GM12878 (cell line): ENCODE results near the gene HBA2.
"Not testable (repeated sequence)": the region's sequence is repeated elsewhere in the genome, so short reads cannot be mapped to it uniquely, and the experiment has no call there.

Experiments used
- BCLAF1 ChIP-seq: fragments of 450-650 bp; IDR thresholded peaks from 2 replicates; pipeline ENCODE4 v1.6.1; 2017; ENCODE audit warnings: antibody characterized with exemption, mild to moderate bottlenecking, moderate library complexity
- CHD1 ChIP-seq: IDR thresholded peaks from 2 replicates; pipeline ENCODE4 v1.6.1; 2012; ENCODE audit warnings: low read depth, low read length, improper control_type of control experiment
- CTCF ChIP-seq, 3 experiments: IDR thresholded peaks in 2 of 3; conservative IDR thresholded peaks in 1 of 3; 2 replicates each; pipeline ENCODE4 v1.5.1; 2011; ENCODE audit warnings: low read depth in 3 of 3, low read length in 3 of 3, mild to moderate bottlenecking in 3 of 3, control low read depth in 2 of 3, moderate library complexity in 2 of 3, inconsistent platforms in 1 of 3, mixed read lengths in 1 of 3; ENCODE audit not compliant: control insufficient read depth in 2 of 3, insufficient read depth in 1 of 3; ENCODE audit errors: extremely low read depth in 1 of 3
- FOXK2 ChIP-seq: fragments of 450-650 bp; IDR thresholded peaks from 2 replicates; pipeline ENCODE4 v1.6.1; 2017; ENCODE audit warnings: mild to moderate bottlenecking, moderate library complexity
- POLR2AphosphoS5 ChIP-seq: IDR thresholded peaks from 2 replicates; pipeline ENCODE4 v1.6.1; 2011; ENCODE audit warnings: mild to moderate bottlenecking, low read length, inconsistent platforms
- RAD21 ChIP-seq: IDR thresholded peaks from 2 replicates; pipeline ENCODE4 v1.6.1; 2011; ENCODE audit warnings: mild to moderate bottlenecking, low read depth, low read length, moderate library complexity; ENCODE audit not compliant: insufficient read depth
- SIN3A ChIP-seq: IDR thresholded peaks from 2 replicates; pipeline ENCODE4 v1.6.1; 2012; ENCODE audit warnings: low read depth, low read length, improper control_type of control experiment
- SMC3 ChIP-seq: IDR thresholded peaks from 2 replicates; pipeline ENCODE4 v1.6.1; 2011; ENCODE audit warnings: low read length, improper control_type of control experiment, borderline replicate concordance
- SP1 ChIP-seq: IDR thresholded peaks from one replicate; pipeline ENCODE4 v1.6.1; 2011; ENCODE audit warnings: low read depth, low read length
- SREBF1 ChIP-seq: IDR thresholded peaks from 2 replicates; pipeline ENCODE4 v1.6.1; 2012; ENCODE audit warnings: mild to moderate bottlenecking, low read length
- SRF ChIP-seq, 2 experiments: IDR thresholded peaks; 2 replicates each; pipeline ENCODE4 v1.6.1; 2011; ENCODE audit warnings: low read depth in 2 of 2, low read length in 2 of 2, mild to moderate bottlenecking in 1 of 2, moderate library complexity in 1 of 2
- ZBTB33 ChIP-seq: fragments of 450-650 bp; IDR thresholded peaks from 2 replicates; pipeline ENCODE4 v1.6.1; 2017; ENCODE audit warnings: mild to moderate bottlenecking
- TF ChIP-seq, protein P1 (sequence below): IDR thresholded peaks from 2 replicates; pipeline ENCODE4 v1.6.1; 2012; ENCODE audit warnings: mild to moderate bottlenecking, low read depth, low read length

GRCh38 chr16:173211-173854, 657 bp downstream of the HBA2 start:
- TF ChIP-seq, protein P1, sequence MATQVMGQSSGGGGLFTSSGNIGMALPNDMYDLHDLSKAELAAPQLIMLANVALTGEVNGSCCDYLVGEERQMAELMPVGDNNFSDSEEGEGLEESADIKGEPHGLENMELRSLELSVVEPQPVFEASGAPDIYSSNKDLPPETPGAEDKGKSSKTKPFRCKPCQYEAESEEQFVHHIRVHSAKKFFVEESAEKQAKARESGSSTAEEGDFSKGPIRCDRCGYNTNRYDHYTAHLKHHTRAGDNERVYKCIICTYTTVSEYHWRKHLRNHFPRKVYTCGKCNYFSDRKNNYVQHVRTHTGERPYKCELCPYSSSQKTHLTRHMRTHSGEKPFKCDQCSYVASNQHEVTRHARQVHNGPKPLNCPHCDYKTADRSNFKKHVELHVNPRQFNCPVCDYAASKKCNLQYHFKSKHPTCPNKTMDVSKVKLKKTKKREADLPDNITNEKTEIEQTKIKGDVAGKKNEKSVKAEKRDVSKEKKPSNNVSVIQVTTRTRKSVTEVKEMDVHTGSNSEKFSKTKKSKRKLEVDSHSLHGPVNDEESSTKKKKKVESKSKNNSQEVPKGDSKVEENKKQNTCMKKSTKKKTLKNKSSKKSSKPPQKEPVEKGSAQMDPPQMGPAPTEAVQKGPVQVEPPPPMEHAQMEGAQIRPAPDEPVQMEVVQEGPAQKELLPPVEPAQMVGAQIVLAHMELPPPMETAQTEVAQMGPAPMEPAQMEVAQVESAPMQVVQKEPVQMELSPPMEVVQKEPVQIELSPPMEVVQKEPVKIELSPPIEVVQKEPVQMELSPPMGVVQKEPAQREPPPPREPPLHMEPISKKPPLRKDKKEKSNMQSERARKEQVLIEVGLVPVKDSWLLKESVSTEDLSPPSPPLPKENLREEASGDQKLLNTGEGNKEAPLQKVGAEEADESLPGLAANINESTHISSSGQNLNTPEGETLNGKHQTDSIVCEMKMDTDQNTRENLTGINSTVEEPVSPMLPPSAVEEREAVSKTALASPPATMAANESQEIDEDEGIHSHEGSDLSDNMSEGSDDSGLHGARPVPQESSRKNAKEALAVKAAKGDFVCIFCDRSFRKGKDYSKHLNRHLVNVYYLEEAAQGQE, result not testable (repeated sequence)
- not testable (repeated sequence) for TF ChIP-seq POLR2AphosphoS5; SMC3; CTCF (IDR thresholded peaks at IDR 0.05 in 2 of 3, conservative IDR thresholded peaks at IDR 0.05 in 1 of 3; ENCODE audit: control insufficient read depth in 2 of 3, extremely low read depth in 1 of 3, insufficient read depth in 1 of 3, low read depth in 3 of 3, low read length in 3 of 3); FOXK2; BCLAF1; ZBTB33; SP1; SRF (IDR thresholded peaks at IDR 0.05; ENCODE audit: low read depth in 2 of 2, low read length in 2 of 2); CHD1; SREBF1; RAD21; SIN3A
